Measurements from ENCODE around the gene IGFBP3.

IGFBP3 gene

GRCh38 chr7:45921699-45922519, 837 bp upstream of the IGFBP3 start:
- no peak for DNase-seq

- no peak for DNase-seq
Measured at GRCh38 chr7:45921381-45921698, 268 bp upstream of the IGFBP3 start.

DNA sequence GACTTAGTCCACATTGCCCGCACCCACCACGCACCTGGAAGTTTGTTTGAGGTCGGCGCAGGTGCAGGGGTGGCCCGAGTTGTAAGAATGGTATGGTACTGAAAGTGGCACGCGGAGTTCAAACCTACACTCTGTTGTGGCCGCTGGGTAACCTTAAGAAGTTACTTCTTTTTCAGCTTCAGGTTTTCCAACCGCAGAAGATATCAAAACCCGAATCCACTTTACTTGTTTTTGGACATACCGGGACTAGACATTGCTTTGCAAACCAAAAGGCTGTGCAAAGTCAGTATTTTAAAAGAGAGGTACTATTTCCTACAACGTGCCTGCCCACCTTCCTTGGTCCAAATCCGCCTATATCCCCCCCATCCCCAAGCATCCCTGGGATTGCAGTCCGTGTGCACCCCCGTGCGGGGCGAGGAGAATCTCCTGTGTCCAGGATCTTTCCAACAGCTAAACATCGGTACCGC, 1.0 kb downstream of the IGFBP3 start:
- DNase-seq, result no peak

- no peak for DNase-seq
Measured at GRCh38 chr7:45919231-45919784, 1.8 kb downstream of the IGFBP3 start.

DNA sequence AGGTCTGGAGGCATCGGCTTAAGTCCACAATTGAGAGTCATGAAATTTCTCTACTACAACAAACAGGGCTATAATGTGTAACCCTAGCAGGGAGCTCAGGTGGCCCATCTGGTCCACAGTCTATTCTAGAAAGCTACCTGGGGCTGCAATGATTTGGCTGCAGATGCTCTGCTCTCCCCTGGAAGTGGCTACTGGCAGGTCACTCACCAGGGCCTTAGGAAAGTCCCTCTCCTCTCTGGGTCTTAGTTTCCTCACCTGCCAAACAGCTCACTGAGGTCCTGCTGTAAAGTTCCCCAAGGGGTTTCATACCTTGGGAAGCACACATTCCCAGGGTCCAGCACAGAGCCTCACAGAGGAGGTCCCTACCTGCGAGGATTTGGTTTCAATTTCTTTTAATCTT, 2.5 kb downstream of the IGFBP3 start:
- no peak for DNase-seq

GRCh38 chr7:45917658-45918057, 3.4 kb downstream of the IGFBP3 start:
- DNase-seq, result peak; percentile 33 to 65 (median 60)

GRCh38 chr7:45917064-45917463, 4.0 kb downstream of the IGFBP3 start:
- DNase-seq, result no peak

DNA sequence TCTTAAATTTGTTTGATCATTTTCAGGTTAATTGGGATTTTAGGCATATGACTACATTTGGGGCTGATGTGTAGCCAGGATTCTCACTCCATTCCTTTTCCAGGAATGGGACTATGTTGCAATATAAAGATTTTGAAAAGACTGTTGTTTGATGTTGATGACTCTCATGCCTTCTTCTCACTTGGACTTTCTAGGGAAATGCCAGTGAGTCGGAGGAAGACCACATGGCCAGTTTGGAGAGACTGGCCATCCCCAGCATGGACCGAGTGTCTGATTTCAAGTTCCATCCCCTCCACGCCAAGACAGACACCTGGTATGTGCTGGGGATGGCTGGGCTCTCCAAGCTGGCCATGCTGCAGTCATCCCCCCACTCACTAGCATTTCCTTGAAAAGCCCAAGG, 5.5 kb downstream of the IGFBP3 start:
- DNase-seq, result no peak

- no peak for DNase-seq
Measured at GRCh38 chr7:45914911-45915310, 6.2 kb downstream of the IGFBP3 start.

DNA sequence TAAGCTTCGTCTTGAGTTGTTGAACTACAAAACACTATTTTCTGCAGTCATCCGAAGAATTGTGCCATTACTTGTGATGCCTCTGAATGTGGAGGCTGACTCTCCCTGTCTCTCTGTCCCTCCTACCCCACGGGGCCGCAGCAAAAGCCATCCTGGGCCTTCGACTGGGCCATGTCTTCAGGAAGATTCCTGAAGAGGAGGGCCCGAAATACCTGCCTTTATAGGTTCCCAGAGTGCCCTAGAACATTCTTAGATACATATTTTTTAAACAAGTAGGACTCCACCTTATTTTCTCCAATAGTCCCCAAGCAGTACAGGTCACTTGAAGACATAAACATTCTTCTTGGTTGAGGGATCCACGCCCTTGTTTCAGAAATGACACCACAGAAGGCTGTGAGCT, 8.1 kb downstream of the IGFBP3 start:
- no peak for DNase-seq

- DNase-seq, result no peak
Measured at GRCh38 chr7:45911311-45911710, 9.8 kb downstream of the IGFBP3 start.

GRCh38 chr7:45910855-45911254, 10.2 kb downstream of the IGFBP3 start:
- no peak for DNase-seq

DNA sequence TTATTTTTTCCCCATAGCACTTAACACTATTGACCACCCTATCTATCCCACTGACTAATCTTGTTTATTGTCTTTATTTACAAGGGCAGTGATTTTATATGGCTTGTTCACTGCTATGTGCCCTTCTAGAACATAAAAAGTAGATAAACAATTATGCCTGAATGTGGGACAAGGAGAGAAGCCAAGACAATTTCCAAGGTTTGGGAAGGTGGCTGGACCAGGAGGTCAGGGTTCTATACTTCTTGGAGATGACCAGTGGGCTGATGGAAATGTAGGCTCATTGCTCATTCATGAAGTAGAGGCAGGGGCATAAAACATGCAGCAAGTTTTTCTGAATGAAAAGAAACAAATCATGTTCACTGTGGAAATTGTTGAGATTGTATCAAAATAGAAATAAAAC, 11.5 kb downstream of the IGFBP3 start:
- no peak for DNase-seq

DNA sequence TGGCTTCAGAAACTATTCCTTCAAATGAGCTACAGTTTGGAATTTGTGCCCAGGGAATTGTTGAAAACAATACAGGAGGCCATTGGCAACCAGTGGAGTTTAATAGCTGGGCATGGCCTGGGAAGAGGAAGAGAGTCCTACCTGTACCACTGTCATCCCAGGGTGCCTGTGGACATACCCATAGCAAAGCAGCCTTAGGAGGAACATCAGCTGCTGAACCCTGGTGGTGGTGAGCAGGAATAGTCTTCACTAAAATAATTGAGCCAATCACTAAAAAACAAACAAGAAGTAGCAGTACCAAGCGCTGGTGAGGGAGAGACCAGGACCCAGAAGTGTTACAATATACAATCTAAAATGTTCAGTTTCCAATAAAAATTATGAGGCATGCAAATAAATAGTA, 18.3 kb downstream of the IGFBP3 start:
- no peak for DNase-seq

- DNase-seq, result no peak
Measured at GRCh38 chr7:45901566-45901965, 19.5 kb downstream of the IGFBP3 start.

DNA sequence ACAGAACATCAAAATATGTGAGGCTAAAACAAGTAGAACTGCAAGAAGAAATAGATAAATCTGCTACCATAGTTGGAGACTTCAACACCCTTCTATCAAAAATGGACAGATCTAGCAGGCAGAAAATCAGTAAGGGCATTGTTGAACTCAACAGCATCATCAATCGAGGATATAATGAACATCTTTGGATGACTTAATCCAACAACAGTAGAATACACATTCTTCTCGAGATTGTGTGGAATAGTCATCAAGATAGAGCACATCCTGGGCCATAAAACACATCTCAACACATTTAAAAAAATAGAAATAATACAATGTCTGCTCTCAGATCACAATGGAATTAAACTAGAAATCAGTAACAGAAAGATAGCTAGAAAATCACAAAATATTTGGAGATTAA, 22.9 kb downstream of the IGFBP3 start:
- DNase-seq, result no peak

DNA sequence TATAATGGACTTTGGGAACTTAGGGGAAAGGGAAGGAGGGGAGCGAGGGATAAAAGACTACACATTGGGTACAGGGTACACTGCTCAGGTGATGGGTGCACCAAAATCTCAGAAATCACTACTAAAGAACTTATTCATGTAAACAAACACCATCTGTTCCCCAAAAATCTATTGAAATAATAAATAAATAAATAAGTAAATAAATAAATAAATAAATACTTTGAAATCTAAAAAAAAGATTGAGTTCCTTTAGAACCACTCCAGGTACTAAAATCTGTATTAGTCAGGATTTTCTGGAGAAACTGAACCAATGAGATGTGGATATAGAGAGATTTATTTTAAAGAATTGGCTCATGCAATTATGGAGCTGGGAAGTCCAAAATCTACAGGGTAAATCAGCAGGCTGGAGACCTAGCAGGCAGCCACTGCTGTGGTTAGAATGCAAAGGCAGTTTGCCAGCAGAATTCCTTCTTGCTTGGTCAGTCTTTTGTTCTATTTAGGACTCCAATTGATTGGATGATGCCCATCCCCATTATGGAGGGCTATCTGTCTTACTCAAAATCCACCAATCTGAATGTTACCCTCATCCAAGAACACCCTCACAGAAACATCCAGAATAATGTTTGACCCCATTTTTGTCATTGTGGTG, 23.9 kb downstream of the IGFBP3 start:
- DNase-seq, result no peak

DNA sequence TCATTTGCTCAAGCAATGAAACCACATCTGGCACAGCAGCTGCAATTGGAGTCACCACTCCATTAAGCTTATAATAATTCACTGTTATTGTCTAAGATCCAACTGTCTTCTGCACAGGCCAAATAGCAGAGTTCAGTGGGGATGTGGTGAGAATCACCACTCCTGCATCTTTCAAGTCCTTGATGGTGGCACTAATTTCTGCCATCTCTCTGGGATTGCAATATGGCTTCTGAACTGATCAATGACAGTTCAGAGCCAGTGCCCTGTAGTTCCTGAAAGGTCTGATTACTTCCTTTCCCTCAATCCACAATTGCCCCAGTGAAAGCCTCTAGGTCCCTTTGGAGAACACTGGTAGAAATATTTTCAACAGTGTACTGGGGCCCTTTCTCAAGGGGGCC, 26.4 kb downstream of the IGFBP3 start:
- no peak for DNase-seq

- no peak for DNase-seq
Measured at GRCh38 chr7:45893996-45894664, 26.9 kb downstream of the IGFBP3 start.

- no peak for DNase-seq
Measured at GRCh38 chr7:45893374-45893995, 27.6 kb downstream of the IGFBP3 start.

GRCh38 chr7:45892407-45893035, 28.6 kb downstream of the IGFBP3 start:
- DNase-seq, result no peak
